Stimulated activated CD8-positive, alpha-beta memory T cell treated with anti-CD3 and anti-CD28 coated beads, Interleukin-12 subunit alpha, Interleukin-12 subunit beta, amount 100 ng/mL, for 1 hour (primary cell): ENCODE results near the gene PACSIN1.

ENCODE experiments used
- DNase-seq: peaks from one replicate; pipeline ENCODE4 v3.0.0-alpha.2; 2020; ENCODE audit warnings: low read depth

Gene PACSIN1

GRCh38 chr6:34544776-34545471 is 79.0 kb downstream of the PACSIN1 start:
- no peak for DNase-seq

DNA sequence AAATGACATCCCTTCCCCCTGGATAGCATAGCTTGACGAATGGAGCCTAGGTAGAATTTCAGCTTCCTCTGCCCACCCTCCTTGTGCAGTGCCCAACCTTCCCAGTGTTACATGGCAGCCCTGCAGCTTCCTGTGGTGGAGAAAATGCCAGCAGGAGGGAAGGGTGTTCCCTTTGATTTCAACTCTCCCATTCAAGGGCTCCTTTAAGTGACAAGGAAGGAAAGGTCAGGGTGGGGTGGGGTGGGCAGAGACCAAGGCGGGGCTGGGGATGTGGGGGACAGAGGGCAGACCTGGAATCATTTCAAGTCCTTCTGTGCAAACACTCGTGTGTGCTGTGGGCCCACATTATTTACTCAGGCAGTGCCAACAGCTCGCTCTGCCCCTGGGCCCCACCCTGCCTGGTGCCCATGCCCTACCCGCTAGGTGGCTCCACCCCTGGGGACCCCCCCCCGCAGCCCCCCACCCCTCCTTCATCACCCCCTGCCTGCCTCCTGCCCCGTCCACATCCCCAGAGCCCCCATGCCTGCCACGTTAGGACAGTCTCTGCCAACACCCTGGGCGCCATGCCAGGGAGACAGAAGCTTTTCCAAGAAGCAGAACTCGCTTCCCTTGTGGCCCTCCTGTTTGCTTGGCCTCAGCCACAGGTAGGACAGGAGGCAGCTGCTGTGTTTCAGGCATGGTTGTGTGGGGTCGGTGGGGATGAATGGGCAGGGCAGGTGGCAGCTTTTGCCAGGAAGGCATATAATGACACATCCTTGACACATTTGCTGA is 80.9 kb downstream of the PACSIN1 start:
- no peak for DNase-seq

DNA sequence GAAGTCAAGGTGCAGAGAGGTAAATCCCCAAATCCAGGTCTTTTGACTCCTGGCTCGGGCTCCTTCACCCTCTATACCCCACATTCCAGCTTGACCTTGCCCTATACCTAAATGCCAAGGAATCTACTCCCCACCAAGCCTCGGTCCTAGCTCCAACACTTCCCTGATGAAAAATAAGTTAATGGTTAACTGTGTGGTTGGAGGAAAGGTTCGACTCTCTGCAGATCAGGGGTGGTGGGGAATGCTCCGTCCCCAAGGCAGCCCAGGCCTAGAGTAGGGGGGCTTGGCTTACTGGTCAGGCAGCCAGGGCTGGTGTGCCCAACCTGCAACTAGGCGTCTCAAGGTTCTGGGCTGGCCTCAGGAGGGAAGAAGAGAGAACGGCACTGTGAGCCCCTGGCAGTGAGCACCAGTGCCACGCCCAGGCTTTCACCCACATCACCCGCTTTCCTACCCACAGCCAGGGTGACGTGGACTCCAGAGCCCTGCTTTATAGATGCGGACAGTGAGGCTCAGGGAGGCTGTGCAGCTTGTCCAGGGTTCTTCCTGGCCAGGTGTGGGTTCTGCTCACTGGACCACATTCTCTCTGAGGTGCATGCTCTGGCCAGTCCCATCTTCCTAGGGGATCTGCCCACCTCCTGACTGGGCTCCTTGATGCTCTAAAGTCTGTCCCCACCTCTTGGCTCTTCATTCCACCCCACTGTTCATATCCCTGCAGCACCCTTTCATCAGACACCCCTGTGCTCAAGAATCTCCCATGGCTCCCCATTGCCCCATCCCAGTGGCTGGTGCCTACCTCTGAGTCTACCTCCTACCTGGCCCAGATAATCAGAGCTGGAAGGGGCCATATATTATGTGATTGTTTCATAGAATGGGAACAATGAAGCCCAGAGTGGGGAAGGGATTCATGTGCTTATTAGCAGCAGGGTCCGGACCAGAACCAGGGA is 82.1 kb downstream of the PACSIN1 start:
- no peak for DNase-seq

GRCh38 chr6:34549026-34549803 is 83.3 kb downstream of the PACSIN1 start:
- no peak for DNase-seq

DNA sequence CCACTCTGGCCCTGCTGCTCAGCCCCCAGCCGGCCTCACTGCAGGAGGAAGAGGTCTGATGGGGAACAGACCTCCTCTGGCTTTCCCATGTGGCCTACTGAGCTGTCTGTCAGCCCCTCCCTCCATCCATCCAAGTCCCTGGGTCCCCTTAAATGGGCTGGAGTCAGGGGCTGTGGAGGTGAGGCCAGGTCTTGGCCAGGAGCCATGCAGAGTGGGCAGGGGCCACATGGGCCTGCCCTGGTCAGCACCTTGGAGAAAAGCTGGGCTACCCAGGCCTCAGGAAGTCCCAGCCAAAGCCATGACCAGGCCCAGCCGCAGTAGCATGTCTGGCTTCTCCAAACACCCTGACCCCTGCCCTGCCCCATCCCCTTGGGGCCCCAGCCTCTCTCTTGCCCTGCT is 83.9 kb downstream of the PACSIN1 start:
- no peak for DNase-seq

DNA sequence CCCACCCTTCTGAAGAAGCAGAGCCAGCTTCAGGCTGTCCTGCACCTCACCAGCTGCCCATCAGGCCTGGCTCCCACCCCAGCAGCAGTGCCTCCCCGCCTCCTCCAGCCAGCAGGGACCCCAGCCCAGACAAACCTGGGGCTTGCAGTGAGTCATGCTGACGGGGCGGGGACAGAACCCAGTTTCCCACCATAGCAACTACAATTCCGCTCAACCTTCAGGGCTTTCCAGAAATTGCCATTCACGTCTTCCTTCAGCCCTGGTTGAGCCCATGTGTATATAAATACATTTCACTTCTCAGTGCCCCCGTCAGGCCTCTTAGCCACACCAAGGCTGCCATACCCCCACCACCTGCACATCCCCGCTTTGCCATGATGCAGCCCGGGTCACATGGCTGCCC is 85.8 kb downstream of the PACSIN1 start:
- no peak for DNase-seq

GRCh38 chr6:34552620-34553019 is 86.7 kb downstream of the PACSIN1 start:
- no peak for DNase-seq

GRCh38 chr6:34553146-34553545 is 87.3 kb downstream of the PACSIN1 start:
- DNase-seq, result no peak

- no peak for DNase-seq
These were observed 87.9 kb downstream of the PACSIN1 start for GRCh38 chr6:34553750-34554149.

DNA sequence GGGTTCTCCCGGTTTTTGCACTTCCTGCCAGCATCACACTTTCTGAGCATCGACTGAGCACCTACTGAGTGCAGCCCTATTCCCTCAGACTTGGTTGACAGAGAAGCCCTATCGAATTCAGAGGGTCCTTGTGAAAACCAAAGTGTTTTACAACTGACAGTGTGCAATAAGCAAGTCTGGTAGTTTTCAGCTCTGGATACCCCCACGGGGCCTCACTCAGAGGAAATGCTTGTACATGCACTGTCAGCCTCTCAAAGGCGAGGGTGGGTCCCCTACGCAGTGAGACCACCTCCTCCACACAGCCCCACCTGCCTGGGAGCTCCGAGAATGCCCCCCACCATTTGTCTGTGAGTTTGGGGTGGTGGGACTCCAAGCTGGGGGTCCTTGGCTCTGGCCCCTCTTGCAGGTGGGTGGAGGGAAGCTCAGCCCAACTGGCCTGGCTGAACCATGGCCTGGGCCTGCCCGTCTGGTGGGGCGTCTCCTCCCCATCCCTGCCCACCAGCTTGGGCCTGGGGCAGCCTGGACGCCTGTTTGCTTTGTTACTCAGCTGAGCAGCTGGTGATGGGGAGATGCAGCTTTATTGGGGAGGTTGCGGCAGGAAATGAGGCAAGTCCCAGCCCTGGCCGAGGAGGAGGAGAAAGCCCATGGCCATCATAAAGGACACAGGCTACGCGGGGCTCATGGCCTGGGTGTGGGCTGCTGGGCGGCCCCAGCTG is 88.6 kb downstream of the PACSIN1 start:
- DNase-seq, result no peak

- DNase-seq, result no peak
These were observed 89.1 kb downstream of the PACSIN1 start for GRCh38 chr6:34555007-34555322.

- no peak for DNase-seq
These were observed 89.5 kb downstream of the PACSIN1 start for GRCh38 chr6:34555328-34555727.

- DNase-seq, result no peak
These were observed 90.2 kb downstream of the PACSIN1 start, which contains the start of gene SPDEF for GRCh38 chr6:34556031-34556471. TSS of gene SPDEF (minus strand) at chr6:34556329. CDS start at chr6:34544455, 11,874 bp downstream.

DNA sequence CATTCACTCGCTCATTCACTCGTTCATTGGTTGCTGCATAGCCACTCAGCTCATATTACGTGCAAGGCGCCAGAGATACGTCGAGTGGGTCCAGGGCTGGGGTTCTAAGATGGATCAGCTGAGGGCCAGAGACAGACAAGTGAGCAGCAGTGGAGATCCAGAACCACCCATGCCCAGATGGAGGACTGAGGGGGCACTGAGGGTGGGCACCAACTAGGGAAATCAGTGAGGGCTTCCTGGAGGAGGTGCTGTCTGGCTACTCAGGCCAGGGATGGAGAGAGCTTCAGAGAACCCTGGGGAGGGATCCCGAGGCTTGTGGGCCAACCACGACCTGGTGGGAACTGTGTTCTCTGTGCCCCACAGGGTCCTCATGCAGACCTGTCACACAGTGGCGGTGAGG is 90.6 kb downstream of the PACSIN1 start:
- no peak for DNase-seq

DNA sequence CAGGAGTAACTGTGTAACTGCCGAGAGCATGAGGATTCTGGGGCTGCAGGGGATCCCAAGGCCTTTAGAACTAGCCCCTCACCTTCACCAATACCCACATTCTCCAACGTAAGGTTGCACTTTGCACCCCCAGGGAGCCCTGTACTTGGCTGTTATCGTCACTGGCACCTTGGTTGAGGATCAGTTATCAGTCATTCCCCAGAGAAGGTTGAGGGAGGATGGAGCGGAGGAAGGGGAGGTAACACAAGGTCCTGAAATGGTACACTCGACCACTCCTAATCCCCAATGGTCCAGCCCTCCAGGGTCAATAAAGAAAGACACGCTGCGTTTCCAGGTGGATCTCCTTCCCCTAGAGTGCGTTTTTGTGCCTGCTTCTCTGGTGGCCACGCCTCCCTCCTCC is 91.4 kb downstream of the PACSIN1 start:
- DNase-seq, result no peak

- DNase-seq, result no peak
These were observed 92.4 kb downstream of the PACSIN1 start for GRCh38 chr6:34558172-34558714.

- no peak for DNase-seq
These were observed 93.9 kb downstream of the PACSIN1 start for GRCh38 chr6:34559651-34560365.

DNA sequence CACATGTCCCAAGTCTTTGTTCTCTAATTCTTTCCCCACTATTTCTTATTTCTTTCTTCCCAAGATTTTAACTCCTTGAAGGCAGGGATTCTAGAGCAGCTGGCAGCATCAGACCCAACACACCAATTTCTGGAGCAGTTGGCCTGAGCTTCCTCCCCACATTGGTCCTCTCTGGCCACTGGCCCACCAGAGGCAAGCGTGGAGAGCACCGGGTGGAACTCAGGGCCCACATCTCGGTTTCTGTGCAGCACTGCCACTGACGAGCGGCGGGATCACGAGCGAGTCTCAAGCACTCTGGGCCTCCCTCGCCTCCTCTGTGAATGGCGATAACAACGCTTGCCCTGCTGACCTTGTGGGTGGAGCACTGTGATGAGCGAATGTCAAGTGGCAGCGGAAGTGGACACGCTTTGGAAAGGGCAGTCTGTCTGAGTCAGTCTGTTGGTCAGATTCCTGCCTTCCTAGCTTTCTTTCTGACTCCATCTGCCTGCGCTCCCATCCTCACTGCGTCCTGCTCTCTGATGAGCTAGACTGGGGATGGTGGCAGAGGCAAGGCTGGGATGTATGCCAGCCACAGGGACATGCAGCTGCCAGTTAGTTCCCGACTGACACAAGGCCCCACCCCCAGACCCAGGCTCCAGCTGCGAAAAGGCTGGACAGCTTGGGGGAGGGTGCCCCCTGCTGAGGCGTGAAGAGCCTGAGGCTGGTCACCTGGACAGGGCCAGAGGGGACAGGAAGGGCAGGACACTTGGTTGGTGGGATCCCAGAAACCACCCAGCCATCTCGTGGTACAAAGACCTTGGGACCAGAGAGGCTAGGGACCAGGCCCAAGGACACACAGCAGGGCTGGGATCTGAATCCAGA is 94.7 kb downstream of the PACSIN1 start:
- DNase-seq, result no peak

DNA sequence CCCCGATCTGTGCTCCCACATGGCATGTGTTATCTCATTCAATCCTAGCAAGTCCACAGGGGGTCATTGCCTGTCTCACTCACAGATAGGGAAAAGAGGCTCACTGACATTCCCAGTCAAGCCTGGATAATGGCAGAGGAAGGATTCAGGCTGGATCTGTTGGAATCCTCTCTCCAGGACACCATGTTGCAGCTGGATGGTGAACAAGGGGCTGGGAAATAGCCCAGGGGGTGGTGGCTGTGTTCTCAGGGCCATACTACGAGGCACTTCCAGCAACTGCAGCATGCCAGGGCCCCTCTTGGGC is 95.3 kb downstream of the PACSIN1 start:
- DNase-seq, result no peak
